ENCODE data around the gene TLCD1.
A peak's percentile ranks its signal among the peaks of the same experiment; 100 is the strongest.

The TLCD1 gene

DNA sequence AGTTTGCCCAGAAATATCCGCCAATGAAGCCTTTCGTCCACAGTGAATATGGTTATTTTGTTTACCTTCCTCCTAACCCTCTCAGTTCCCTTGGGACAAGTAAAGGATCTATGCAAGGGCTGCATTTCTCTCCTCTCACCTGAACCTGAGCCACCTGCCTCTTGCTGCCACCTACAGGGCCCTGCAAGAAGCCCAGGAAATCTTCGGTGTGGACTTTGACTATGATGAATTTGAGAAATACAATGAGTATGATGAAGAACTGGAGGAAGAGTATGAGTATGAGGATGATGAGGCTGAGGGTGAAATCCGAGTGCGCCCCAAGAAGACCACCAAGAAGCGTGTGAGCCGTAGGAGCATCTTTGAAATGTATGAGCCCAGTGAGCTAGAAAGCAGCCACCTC, 50.1 kb downstream of the TLCD1 start:
- peak; percentile 37 for DNase-seq

GRCh38 chr17:28675490-28675889, 50.5 kb downstream of the TLCD1 start:
- DNase-seq: no peak

Data from NCI-H82 (cell line).